Kidney tubule cell (primary cell): Measurements from ENCODE around the gene DPP9.
A peak's percentile ranks its signal among the peaks of the same experiment; 100 is the strongest.

Experiments
- DNase-seq: peaks from one replicate; pipeline ENCODE4 v3.0.0-alpha.2; 2018; ENCODE audit warnings: low spot score

DPP9 gene

GRCh38 chr19:4709440-4710280 lies 14.0 kb downstream of the DPP9 start:
- DNase-seq = peak; percentile 73

- DNase-seq = peak; percentile 9
Measured at GRCh38 chr19:4707956-4708650, 15.5 kb downstream of the DPP9 start.

GRCh38 chr19:4707322-4707721 lies 16.3 kb downstream of the DPP9 start:
- no peak for DNase-seq

DNA sequence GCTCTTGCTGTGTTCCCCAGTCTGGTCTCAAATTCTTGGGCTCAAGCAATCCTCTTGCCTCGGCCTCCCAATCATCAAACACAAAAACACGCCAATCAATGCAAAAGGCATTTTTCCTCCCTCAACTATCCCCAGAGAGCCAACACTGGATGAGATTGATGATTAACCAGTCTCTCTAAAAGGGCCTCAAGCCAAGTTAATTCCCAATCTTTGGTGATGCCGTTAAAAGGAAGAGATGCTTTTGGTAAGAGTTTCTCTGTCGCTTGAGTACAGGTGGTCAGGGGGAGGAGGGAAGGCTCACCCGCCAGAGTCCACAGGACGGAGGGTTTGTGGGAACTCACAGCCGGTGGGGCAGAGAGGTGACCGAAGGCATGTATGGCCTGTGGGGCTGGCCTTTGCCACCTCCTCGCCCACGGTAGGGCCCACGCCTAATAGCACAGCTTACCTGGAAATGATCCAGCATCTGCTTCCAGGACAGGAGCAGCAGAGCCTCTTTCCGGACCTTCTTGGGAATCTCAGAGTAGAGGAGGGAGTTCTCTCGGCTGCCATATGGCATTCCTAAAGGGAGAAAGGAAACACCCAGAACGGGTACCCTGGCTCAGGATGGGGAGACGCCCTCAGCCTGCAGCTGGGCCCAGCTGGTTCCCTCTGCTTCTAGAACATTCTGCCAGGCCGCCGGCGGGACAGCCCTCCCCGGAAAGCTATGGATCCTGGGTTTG lies 18.1 kb downstream of the DPP9 start:
- DNase-seq = peak; percentile 77

DNA sequence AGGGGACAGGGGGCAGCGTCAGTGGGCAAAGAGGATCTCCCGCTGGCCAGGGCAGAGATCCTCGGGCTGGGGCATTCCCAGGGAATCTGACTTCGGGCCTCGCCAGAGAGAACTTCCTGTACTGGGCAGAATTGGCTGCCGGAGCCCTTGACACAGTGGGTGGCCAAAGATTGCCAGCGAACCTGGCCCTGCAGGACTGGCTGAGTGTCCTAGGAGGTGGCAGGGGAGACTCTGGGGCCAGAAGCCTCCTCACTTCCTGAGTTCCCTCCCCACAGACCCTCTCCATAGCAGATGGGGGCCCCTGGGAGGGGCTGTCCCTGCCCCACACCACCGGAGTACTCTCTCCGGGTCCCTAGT lies 19.3 kb downstream of the DPP9 start:
- DNase-seq = no peak

DNA sequence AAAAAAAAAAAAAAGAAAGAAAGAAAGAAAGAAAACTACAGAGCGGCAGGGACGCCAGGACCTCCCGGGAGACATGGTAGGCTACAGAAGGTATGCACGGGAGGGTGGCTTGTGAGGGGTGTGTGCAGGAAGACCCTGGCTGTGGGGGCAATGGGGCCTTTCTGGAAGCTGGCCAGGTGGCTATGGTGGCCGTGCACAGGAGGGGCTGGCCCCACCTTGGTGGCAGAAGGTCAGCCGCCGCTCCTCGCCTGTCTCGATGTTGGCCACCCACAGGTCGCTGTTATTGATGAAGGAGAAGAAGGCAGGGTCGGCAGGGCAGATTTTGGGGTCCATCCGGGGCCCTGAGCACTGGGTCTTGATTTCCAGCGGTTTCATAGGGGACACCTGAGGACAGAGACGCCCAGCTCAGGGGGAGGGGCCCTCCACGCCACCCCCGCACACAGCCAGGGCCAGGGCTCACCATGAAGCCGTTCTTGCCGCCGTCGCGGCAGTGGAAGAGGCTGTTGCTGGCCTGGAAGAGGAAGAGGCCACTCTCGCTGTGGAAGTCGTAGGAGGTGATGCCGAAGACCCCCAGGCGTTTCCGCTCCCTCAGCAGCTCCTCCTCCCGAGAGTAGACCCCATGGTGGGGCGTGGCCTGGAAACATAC lies 19.8 kb downstream of the DPP9 start:
- DNase-seq = no peak

- DNase-seq = no peak
Measured at GRCh38 chr19:4702764-4703163, 20.9 kb downstream of the DPP9 start.

DNA sequence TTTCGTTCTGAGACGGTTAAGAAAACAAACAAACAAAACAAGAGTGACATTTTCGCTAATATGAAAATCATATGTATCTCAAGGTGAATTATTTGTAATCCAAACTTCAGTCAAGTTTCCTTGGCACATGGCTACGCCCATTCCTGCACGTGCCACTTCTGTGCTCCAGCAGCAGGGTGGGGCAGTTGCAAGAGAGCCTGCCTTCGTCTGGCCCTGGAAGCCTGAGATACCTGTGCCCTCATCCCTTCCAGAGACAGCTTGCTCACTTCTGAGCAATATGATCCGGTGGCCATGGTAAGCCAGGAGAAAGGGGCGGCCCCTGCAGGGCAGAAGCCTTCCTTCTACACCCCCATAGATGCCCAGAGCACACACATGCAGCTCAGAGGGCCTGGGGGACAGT lies 22.1 kb downstream of the DPP9 start:
- no peak for DNase-seq

DNA sequence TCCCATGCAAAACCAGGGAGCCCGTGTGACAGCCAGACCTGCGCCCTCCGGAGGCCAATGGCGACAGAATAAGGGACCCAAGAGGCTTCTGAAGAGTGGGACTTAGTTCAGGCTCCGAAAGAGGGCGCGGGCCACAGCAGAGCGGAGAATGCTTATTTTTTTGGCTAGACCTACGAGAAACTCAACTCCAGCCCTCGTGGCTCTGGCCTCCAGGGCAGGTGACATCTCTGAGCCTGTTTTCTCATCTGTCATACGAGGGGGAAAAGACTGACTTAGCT lies 23.0 kb downstream of the DPP9 start:
- DNase-seq = no peak

GRCh38 chr19:4699826-4700692 lies 23.6 kb downstream of the DPP9 start:
- DNase-seq = no peak

GRCh38 chr19:4697304-4697703 lies 26.3 kb downstream of the DPP9 start:
- DNase-seq = no peak

GRCh38 chr19:4695224-4695731 lies 28.4 kb downstream of the DPP9 start:
- no peak for DNase-seq

- DNase-seq = peak; percentile 81
Measured at GRCh38 chr19:4694211-4694987, 29.2 kb downstream of the DPP9 start.

- no peak for DNase-seq
Measured at GRCh38 chr19:4693471-4694121, 30.0 kb downstream of the DPP9 start.

GRCh38 chr19:4693078-4693350 lies 30.6 kb downstream of the DPP9 start:
- DNase-seq = no peak

GRCh38 chr19:4692251-4693077 lies 31.2 kb downstream of the DPP9 start:
- no peak for DNase-seq

GRCh38 chr19:4691373-4691772 lies 32.3 kb downstream of the DPP9 start:
- no peak for DNase-seq

GRCh38 chr19:4690361-4690760 lies 33.3 kb downstream of the DPP9 start:
- no peak for DNase-seq

- DNase-seq = no peak
Measured at GRCh38 chr19:4689403-4689802, 34.2 kb downstream of the DPP9 start.

DNA sequence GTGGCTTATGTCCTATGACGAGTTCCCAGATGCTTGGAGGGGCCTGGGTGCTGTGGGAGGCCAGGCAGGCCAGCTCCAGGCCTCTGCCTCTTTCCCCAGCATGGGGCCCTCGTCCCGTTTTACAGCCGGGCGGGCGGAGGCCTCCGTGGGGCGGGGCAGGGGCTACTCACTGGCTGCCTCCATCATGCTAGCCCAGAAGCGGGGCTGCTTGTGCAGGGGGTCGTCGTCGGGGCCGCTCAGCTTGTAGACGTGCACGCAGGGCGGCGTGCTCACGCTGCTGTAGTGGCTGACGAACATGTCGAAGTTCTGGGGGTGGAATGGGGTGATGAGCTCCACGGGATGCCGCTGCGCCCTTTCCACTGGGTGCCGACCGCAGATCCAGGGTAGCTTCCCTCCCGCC lies 35.1 kb downstream of the DPP9 start:
- DNase-seq = no peak
